NCI-H187 (cell line): ENCODE measurements around the gene ALB.

Experiments
- DNase-seq, 2 experiments: peaks; one replicate each; lab custom pipeline; 2025; lab: John Stamatoyannopoulos, UW

Gene ALB

GRCh38 chr4:73409012-73409862, 5.2 kb downstream of the ALB start:
- no peak for DNase-seq

- DNase-seq = no peak
Observed at GRCh38 chr4:73409978-73410548, 6.0 kb downstream of the ALB start.

- no peak for DNase-seq
Observed at GRCh38 chr4:73410916-73411730, 7.0 kb downstream of the ALB start.

- no peak for DNase-seq
Observed at GRCh38 chr4:73411731-73412414, 7.8 kb downstream of the ALB start.

- DNase-seq = no peak
Observed at GRCh38 chr4:73413294-73413755, 9.2 kb downstream of the ALB start.

GRCh38 chr4:73414936-73415271, 10.8 kb downstream of the ALB start:
- no peak for DNase-seq

GRCh38 chr4:73415807-73416238, 11.7 kb downstream of the ALB start:
- DNase-seq = no peak

- no peak for DNase-seq
Observed at GRCh38 chr4:73416423-73417087, 12.5 kb downstream of the ALB start.

- DNase-seq = no peak
Observed at GRCh38 chr4:73417342-73417741, 13.3 kb downstream of the ALB start.

- no peak for DNase-seq
Observed at GRCh38 chr4:73417973-73418372, 13.9 kb downstream of the ALB start.

GRCh38 chr4:73418677-73419076, 14.6 kb downstream of the ALB start:
- DNase-seq = no peak

GRCh38 chr4:73419106-73420038, 15.3 kb downstream of the ALB start:
- no peak for DNase-seq

GRCh38 chr4:73420615-73421014, 16.5 kb downstream of the ALB start:
- DNase-seq = no peak

- DNase-seq = no peak
Observed at GRCh38 chr4:73421708-73422457, 17.8 kb downstream of the ALB start.

- DNase-seq = no peak
Observed at GRCh38 chr4:73422458-73422752, 18.3 kb downstream of the ALB start.

- DNase-seq = no peak
Observed at GRCh38 chr4:73423184-73423583, 19.1 kb downstream of the ALB start.

GRCh38 chr4:73426666-73427065, 22.6 kb downstream of the ALB start:
- DNase-seq = no peak

GRCh38 chr4:73429118-73429517, 25.0 kb downstream of the ALB start:
- no peak for DNase-seq

- DNase-seq = no peak
Observed at GRCh38 chr4:73429826-73430587, 25.9 kb downstream of the ALB start.
